ENCODE measurements around the gene ENPP4.

GRCh38 chr6:46170357-46171289 lies 40.8 kb downstream of the ENPP4 start, which contains the start of gene ENPP5:
- TF ChIP-seq CTCF (IDR thresholded peaks at IDR 0.05) (no peak), POLR2AphosphoS5 (IDR thresholded peaks at IDR 0.05; ENCODE audit: low read depth, low read length) (no peak), SIN3A (IDR thresholded peaks at IDR 0.05; ENCODE audit: borderline replicate concordance, insufficient read depth, low read depth, low read length) (no peak)
- TF ChIP-seq, protein P1, sequence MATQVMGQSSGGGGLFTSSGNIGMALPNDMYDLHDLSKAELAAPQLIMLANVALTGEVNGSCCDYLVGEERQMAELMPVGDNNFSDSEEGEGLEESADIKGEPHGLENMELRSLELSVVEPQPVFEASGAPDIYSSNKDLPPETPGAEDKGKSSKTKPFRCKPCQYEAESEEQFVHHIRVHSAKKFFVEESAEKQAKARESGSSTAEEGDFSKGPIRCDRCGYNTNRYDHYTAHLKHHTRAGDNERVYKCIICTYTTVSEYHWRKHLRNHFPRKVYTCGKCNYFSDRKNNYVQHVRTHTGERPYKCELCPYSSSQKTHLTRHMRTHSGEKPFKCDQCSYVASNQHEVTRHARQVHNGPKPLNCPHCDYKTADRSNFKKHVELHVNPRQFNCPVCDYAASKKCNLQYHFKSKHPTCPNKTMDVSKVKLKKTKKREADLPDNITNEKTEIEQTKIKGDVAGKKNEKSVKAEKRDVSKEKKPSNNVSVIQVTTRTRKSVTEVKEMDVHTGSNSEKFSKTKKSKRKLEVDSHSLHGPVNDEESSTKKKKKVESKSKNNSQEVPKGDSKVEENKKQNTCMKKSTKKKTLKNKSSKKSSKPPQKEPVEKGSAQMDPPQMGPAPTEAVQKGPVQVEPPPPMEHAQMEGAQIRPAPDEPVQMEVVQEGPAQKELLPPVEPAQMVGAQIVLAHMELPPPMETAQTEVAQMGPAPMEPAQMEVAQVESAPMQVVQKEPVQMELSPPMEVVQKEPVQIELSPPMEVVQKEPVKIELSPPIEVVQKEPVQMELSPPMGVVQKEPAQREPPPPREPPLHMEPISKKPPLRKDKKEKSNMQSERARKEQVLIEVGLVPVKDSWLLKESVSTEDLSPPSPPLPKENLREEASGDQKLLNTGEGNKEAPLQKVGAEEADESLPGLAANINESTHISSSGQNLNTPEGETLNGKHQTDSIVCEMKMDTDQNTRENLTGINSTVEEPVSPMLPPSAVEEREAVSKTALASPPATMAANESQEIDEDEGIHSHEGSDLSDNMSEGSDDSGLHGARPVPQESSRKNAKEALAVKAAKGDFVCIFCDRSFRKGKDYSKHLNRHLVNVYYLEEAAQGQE (IDR thresholded peaks at IDR 0.05; ENCODE audit: insufficient read depth in 1 of 2, low read depth in 2 of 2, low read length in 1 of 2) = no peak

Data from Panc1 (cell line).